GM10248 (cell line): ENCODE results near the gene AMZ2.
"Not testable (repeated sequence)": the region's sequence is repeated elsewhere in the genome, so short reads cannot be mapped to it uniquely, and the experiment has no call there.

Experiments
- CTCF ChIA-PET: fragments of 300-600 bp; sonication (Branson Sonifier 250); formaldehyde crosslinking; extraction: SDS; loops from one replicate; lab custom pipeline; 2021; ENCODE audit warnings: antibody characterized with exemption; lab: Yijun Ruan, JAX
- POLR2A ChIA-PET: fragments of 350-650 bp; sonication (Branson Sonifier 250); formaldehyde crosslinking; extraction: SDS; loops from one replicate; lab custom pipeline; 2020; ENCODE audit warnings: antibody characterized with exemption; lab: Yijun Ruan, JAX
- DNase-seq: peaks from one replicate; pipeline ENCODE4 v3.0.0; 2012; ENCODE audit errors: extremely low spot score
- TF ChIP-seq, protein P1 (sequence below): IDR thresholded peaks from 2 replicates; pipeline ENCODE4 v1.5.1; 2012; ENCODE audit warnings: mild to moderate bottlenecking, low read depth; ENCODE audit errors: extremely low read depth, missing control alignments, control extremely low read depth

Gene AMZ2

GRCh38 chr17:68260051-68260762 is 12.4 kb downstream of the AMZ2 start:
- POLR2A ChIA-PET, result no interaction called here
- CTCF ChIA-PET, result interaction anchor here (1.5 to 4.2 kb wide), 5 partner anchors 13 to 202 kb away, joined by 4 to 18 read pairs (median 5); partner anchors contain the start of genes AMZ2 and WIPI1
- TF ChIP-seq, protein P1, sequence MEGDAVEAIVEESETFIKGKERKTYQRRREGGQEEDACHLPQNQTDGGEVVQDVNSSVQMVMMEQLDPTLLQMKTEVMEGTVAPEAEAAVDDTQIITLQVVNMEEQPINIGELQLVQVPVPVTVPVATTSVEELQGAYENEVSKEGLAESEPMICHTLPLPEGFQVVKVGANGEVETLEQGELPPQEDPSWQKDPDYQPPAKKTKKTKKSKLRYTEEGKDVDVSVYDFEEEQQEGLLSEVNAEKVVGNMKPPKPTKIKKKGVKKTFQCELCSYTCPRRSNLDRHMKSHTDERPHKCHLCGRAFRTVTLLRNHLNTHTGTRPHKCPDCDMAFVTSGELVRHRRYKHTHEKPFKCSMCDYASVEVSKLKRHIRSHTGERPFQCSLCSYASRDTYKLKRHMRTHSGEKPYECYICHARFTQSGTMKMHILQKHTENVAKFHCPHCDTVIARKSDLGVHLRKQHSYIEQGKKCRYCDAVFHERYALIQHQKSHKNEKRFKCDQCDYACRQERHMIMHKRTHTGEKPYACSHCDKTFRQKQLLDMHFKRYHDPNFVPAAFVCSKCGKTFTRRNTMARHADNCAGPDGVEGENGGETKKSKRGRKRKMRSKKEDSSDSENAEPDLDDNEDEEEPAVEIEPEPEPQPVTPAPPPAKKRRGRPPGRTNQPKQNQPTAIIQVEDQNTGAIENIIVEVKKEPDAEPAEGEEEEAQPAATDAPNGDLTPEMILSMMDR, result no peak
- DNase-seq, result no peak

DNA sequence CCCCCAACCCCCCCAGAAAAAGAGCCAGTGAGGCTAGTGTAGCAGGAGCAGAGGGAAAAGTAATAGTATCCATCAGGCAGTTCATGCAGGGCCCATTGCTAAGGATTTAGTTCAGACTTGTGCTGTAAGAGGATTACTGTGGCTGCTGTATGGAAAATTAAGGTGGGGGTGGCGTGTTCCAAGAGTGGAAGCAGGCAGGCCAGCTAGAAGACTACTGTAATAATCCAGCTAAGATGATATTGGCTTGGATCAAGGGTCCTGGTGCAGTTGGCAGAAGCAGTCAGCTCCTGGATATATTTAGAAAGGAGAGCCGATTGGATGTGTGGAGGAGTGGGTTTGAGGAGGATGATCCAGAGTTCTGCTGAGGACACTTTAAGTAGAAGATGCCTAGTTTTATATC is 14.6 kb downstream of the AMZ2 start:
- POLR2A ChIA-PET, DNase-seq: not testable (repeated sequence)
- CTCF ChIA-PET, result interaction anchor here (1.0 to 5.2 kb wide), 10 partner anchors 9 to 207 kb away, joined by 3 to 56 read pairs (median 12); partner anchors contain the start of gene AMZ2

DNA sequence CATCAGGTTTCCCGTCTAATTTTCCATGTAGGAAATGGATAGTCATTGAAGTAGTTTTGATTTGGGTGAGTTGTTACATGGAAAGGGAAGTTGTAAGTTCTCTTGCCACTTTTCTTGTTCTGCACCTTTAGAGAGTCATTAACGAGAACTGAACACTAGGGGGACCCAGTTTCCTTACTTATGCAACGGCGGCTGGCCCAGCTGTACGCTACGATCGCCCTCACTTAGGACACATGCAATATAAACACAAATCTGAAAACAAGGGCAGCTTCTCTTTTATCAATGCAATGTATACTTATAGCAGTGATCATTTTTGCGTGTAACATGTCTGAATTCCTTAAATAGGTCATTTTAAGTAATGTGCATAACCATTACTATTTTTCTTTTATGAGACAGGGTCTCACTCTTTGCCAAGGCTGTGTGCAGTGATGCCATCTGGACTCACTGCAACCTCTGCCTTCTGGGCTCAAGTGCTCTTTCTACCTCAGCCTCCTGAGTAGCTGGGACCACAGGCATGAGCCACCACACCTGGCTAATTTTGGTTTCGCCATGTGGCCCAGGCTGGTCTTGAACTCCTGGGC is 15.3 kb downstream of the AMZ2 start:
- TF ChIP-seq, protein P1, result peak; percentile 38
- DNase-seq, result peak; percentile 29

GRCh38 chr17:68265833-68266232 is 18.0 kb downstream of the AMZ2 start:
- DNase-seq, POLR2A ChIA-PET: not testable (repeated sequence)
- CTCF ChIA-PET, result interaction anchor here (1.8 to 5.2 kb wide), 5 partner anchors 15 to 196 kb away, joined by 6 to 56 read pairs (median 28); partner anchors contain the start of gene WIPI1

More for the DNA sequence above, 15.3 kb downstream of the AMZ2 start:
- POLR2A ChIA-PET, result not testable (repeated sequence)
- CTCF ChIA-PET, result interaction anchor here (1.0 to 5.2 kb wide), 16 partner anchors 8 to 206 kb away, joined by 3 to 56 read pairs (median 5); partner anchors contain the start of genes AMZ2 and WIPI1

GRCh38 chr17:68273722-68274121 is 25.9 kb downstream of the AMZ2 start:
- TF ChIP-seq, protein P1, result no peak
- ChIA-PET POLR2A (no interaction called here), CTCF (interaction anchor here (3.1 to 3.5 kb wide), 2 partner anchors 13 to 125 kb away, joined by 9 to 13 read pairs; no protein-coding TSS in a partner anchor)
- no peak for DNase-seq

GRCh38 chr17:68276339-68276738 is 28.5 kb downstream of the AMZ2 start:
- POLR2A ChIA-PET, DNase-seq: not testable (repeated sequence)
- CTCF ChIA-PET, result interaction anchor here (3.1 to 3.5 kb wide), 2 partner anchors 10 to 123 kb away, joined by 9 to 13 read pairs; no protein-coding TSS in a partner anchor

- ChIA-PET CTCF (interaction anchor here (1.5 kb wide), 1 partner anchor 10 kb away, joined by 4 read pairs; no protein-coding TSS in a partner anchor), POLR2A (no interaction called here)
- no peak for DNase-seq
- TF ChIP-seq, protein P1, result no peak
Measured at GRCh38 chr17:68277807-68278206, 30.0 kb downstream of the AMZ2 start.

GRCh38 chr17:68281965-68282364 is 34.1 kb downstream of the AMZ2 start:
- CTCF ChIA-PET, POLR2A ChIA-PET, DNase-seq: not testable (repeated sequence)
